HG02943 (cell line): ENCODE data around the gene ASMTL.
"Not testable (repeated sequence)": the region's sequence is repeated elsewhere in the genome, so short reads cannot be mapped to it uniquely, and the experiment has no call there.

Experiments
- ATAC-seq: cut with Tn5 transposase; IDR thresholded peaks from one replicate; pipeline ENCODE4 v1.9.1; 2021; ENCODE audit warnings: mild to moderate bottlenecking, low read depth, moderate library complexity; ENCODE audit not compliant: unreplicated experiment

The ASMTL gene

DNA sequence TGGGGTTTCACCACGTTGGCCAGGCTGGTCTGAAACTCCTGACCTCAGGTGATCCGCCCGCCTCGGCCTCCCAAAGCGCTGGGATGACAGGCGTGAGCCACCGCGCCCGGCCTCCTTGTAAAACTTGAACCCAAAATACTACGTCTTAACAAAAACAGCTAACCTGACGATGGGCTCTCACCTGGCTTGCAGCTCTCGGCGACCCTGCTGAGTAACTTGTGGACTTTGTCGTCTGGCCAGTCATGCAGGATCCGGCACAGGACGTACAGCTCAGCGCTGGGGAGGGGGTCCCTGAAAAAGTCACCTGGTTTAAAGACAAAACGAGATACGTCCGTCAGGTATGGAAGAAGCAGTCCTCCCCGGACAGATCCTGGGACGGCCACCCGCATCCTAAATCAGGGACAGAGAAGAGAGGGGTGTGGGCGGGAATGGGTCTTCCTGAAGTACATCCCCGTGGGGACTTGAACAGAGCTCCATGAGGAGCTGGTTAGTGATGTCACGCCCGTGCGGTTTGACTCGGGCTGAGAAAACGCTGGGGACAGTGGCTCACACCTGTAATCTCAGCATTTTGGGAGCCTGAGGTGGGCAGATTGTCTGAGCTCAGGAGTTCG is 40.1 kb downstream of the ASMTL start:
- ATAC-seq, result no peak

DNA sequence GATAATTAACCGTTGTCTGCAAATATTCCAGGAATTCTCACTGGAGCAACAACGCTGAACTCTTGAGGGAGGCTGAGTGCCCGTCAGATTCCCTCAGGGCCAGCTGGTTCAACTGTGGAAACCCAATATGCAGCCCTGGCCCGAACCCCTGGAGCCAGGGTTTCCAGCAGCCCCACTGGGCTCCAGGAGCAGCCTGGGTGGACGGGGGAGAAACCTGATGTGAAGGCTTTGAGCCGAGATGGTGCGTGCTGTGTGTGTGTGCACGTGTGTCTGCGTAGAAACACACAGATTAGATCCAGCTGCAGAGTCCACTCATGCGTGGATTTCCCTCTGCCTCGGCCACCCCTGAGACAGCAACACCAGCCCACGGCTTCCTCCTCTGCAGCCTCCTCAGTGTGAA is 41.4 kb downstream of the ASMTL start:
- no peak for ATAC-seq

- no peak for ATAC-seq
Observed at GRCh38 chrX:1407035-1407434, 45.7 kb downstream of the ASMTL start.

DNA sequence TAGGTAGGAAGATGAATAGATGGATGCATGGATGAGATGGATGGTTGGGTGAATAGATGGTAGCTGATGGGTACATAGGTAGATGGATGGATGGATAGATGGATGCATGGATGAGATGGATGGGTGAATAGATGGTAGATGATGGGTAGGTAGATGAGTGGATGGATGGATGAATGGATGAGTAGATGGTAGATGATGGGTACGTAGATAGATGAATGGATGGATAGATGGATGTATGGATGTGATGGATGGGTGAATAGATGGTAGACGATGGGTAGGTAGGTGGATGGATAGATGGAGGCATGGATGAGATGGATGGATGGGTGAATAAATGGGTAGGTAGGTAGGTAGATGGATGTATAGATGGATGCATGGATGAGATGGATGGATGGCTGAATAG is 46.9 kb downstream of the ASMTL start:
- not testable (repeated sequence) for ATAC-seq

GRCh38 chrX:1403867-1404266 is 48.8 kb downstream of the ASMTL start:
- not testable (repeated sequence) for ATAC-seq

DNA sequence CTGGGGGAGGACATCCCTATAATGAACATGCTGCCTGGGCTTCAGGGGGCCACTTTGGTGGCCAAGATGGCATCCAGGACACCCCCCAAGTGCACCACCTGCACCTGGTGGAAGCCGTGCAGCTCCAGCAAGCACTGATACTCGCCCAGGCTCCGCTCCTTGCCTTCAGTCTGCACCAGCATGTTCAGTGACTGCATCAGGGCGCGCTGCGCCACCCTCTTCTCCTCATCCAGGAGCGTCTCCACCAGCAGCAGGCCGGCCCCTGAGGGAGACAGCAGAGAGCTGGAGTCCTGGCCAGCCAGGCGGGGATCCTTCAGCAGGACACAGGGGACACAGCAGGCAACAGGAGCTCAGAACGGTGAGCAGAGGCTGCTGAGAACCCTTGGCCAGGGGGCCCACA is 49.5 kb downstream of the ASMTL start:
- ATAC-seq, result no peak

DNA sequence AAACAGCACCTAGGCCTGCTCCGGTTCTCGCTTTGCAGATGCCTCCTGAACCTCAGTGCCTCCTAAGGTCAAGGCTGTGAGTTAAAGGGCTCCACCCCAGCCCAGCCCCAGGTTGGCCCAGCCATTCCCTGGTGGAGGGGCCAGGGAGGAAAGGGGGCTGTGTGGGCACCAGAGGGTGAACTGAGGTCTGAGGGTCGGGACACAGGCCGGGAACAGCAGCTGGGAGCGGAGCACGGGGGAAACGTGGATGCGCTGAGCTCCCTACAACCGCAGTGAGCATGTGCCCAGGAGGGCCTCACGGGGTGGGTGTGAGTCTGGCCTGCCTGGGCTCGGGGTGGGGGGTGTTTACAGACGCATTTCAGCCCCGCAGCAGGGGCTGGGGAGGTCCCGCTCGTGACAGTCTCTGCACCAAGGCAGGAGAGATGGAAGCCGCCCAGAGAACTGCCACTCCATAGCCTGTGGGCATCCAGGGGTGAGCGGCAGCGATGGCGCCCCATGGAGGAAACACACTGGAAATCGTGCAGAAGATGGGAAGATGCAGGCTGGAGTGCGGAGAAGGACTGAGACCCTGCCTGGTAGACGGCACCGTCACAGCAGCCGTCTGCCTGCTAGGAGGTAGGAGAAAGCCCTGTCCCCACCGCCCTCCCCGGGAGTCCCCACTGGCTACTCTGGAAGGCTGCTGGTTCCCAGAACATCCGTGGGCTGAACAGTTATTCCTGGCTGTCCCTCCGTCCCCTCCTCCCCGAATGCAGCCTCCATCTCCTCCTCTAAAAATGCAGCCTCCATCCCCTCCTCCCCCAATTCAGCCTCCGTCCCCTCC is 50.9 kb downstream of the ASMTL start:
- ATAC-seq, result no peak

DNA sequence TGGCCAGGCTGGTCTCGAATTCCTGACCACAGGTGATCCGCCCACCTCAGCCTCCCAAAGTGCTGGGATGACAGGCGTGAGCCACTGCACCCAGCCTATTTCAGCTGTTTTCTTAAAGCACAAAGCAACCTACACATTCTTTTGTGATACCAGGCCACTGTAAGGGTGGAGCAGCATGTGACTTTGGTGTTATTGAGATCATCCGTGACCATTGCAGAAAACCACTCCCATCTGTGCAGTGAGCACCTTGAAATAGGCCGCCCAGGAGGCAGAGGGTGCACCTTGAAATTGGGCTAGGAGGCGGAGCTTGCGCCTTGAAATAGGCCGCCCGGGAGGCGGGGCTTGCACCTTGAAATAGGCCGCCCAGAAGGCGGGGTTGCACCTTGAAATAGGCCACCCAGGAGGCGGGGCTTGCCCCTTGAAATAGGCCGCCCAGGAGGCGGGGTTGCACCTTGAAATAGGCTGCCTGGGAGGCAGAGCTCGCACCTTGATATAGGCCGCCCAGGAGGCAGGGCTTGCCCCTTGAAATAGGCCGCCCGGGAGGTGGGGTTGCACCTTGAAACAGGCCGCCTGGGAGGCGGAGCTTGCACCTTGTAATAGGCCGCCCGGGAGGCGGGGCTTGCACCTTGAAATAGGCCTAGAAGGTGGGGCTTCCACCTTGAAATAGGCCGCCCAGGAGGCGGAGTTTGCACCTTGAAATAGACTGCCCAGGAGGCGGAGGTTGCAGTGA is 51.8 kb downstream of the ASMTL start:
- ATAC-seq, result no peak

DNA sequence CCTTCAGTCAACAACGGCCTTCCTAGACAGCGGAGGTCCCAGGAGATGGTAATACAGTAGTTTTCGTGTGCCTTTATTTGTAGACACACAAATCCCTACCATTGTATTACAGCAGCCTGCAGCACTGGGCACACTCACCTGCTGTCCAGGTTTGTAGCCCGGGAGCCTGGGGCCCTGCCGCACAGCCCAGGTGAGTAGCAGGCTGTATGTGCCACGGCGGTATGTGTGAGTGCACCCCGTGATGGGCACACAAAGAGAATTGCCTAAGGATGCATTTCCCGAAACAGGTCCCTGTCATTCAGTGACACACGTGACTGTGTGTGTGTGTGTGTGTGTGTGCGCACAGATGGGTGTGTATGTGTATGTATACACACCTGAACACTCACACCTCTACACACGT is 52.7 kb downstream of the ASMTL start:
- no peak for ATAC-seq

GRCh38 chrX:1398431-1399340 is 54.0 kb downstream of the ASMTL start:
- ATAC-seq, result no peak

- ATAC-seq, result no peak
Observed at GRCh38 chrX:1397441-1398270, 55.1 kb downstream of the ASMTL start.

DNA sequence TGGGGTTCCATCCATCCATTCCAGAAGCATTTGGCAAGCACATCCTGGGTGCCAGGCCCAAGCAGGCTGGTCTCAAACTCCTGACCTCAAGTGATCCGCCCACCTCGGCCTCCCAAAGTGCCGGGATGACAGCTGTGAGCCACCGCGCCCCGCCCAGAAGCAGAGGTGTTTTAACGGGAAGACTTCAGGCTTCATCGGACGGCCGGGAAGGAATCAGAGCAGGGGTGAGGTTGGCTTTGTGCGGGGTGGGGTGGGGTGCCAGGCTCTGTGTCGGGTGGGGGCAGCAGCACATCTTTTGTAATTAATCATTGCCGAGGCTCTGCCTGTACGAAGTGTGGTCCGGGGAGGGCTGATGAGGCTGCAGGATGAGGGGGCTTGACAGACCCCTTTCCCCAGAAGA is 55.7 kb downstream of the ASMTL start:
- ATAC-seq, result no peak

DNA sequence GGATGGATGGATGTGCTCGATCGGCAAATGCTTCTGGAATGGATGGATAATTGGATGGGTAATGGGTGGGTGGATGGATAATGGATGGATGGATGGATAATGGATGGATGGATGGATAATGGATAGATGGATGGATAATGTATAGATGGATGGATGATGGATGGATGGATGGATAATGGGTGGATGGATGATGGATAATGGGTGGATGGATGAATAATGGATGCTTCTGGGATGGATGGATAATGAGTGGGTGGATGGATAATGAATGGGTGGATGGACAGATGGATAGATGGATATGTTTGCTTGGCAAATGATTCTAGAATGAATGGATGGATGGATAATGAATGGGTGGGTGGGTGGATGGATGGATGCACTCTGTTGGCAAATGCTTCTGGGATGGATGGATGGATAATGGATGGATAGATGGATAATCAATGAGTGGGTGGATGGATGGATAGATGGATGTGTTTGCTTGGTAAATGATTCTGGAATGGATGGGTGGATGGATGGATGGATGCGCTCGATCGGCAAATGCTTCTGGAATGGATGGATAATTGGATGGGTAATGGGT is 57.0 kb downstream of the ASMTL start:
- no peak for ATAC-seq

DNA sequence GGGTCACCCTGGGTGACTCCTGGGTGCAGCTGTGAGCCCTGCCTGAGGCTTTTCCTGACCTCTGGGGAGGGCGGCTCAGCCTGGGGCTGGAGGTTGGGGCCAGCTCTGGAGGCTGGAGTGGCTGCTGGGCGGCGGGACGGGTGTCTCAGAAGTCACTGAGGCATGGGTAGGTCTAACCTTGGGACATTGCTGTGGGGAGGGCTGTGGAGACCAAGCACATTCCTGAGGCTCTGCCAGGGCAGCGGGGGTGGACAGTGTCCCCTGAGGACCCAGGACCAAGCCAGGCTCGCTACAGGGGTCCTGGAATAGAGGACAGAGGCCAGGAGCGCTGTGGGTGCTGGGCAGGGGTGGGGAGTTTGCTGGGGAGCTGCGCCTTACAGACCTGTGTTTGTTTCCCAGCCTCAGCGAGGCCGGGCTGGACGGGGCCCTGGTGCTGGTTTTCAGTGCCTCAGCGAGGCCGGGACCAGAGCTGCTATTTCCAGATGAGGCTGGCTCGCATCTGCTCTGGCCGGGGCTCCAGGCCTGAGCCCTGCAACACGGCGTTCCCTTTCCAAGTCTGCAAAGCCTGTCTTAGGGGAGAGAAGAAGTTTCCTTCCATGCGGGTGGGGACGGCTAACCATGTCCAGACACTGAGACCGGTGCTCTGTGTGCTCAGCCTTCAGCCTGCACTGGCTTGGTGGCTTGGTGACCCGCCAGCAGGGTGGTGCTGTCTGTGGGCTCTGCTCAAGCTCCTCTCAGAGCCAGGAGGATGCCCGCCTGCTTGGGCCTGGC is 57.8 kb downstream of the ASMTL start:
- ATAC-seq, result no peak

GRCh38 chrX:1393871-1394615 is 58.7 kb downstream of the ASMTL start:
- no peak for ATAC-seq

- ATAC-seq, result peak; percentile 25
Observed at GRCh38 chrX:1392376-1393068, 60.2 kb downstream of the ASMTL start.

- ATAC-seq, result peak; percentile 95
Observed at GRCh38 chrX:1391707-1392375, 60.9 kb downstream of the ASMTL start, which contains the start of gene SLC25A6. SLC25A6 (minus strand) TSS chrX:1392113; CDS start chrX:1392009, 104 bp downstream.
